ENCODE data around the gene OR2T29.
"Not testable (repeated sequence)": the region's sequence is repeated elsewhere in the genome, so short reads cannot be mapped to it uniquely, and the experiment has no call there.

GRCh38 chr1:248572049-248572448 lies 9.5 kb upstream of the OR2T29 start:
- TF ChIP-seq, protein P1, sequence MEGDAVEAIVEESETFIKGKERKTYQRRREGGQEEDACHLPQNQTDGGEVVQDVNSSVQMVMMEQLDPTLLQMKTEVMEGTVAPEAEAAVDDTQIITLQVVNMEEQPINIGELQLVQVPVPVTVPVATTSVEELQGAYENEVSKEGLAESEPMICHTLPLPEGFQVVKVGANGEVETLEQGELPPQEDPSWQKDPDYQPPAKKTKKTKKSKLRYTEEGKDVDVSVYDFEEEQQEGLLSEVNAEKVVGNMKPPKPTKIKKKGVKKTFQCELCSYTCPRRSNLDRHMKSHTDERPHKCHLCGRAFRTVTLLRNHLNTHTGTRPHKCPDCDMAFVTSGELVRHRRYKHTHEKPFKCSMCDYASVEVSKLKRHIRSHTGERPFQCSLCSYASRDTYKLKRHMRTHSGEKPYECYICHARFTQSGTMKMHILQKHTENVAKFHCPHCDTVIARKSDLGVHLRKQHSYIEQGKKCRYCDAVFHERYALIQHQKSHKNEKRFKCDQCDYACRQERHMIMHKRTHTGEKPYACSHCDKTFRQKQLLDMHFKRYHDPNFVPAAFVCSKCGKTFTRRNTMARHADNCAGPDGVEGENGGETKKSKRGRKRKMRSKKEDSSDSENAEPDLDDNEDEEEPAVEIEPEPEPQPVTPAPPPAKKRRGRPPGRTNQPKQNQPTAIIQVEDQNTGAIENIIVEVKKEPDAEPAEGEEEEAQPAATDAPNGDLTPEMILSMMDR (IDR thresholded peaks at IDR 0.05): not testable (repeated sequence)
- not testable (repeated sequence) for TF ChIP-seq POLR2A (IDR thresholded peaks at IDR 0.05)
